RWPE1 (cell line): ENCODE measurements around the gene KLRK1.
"Not testable (repeated sequence)": the region's sequence is repeated elsewhere in the genome, so short reads cannot be mapped to it uniquely, and the experiment has no call there.

Experiments used
- CTCF ChIA-PET: fragments of 350-600 bp; sonication (Branson Sonifier 250); formaldehyde crosslinking; extraction: SDS; loops from one replicate; lab custom pipeline; 2021; lab: Yijun Ruan, JAX
- POLR2A ChIA-PET: fragments of 400-600 bp; formaldehyde crosslinking; extraction: SDS; loops from one replicate; lab custom pipeline; 2020; ENCODE audit warnings: antibody characterized with exemption; ENCODE audit not compliant: low non-redundant PET; lab: Yijun Ruan, JAX
- DNase-seq: peaks from one replicate; pipeline ENCODE4 v3.0.0; 2012; ENCODE audit warnings: low spot score
- H3K27ac ChIP-seq: fragments of 450-650 bp; 2 replicates; pipeline ENCODE4 v1.5.1; 2017
- TF ChIP-seq, protein P1 (sequence below): fragments of 450-650 bp; conservative IDR thresholded peaks from 2 replicates; pipeline ENCODE4 v1.5.1; 2017; ENCODE audit warnings: low read depth, mild to moderate bottlenecking

KLRK1 gene

DNA sequence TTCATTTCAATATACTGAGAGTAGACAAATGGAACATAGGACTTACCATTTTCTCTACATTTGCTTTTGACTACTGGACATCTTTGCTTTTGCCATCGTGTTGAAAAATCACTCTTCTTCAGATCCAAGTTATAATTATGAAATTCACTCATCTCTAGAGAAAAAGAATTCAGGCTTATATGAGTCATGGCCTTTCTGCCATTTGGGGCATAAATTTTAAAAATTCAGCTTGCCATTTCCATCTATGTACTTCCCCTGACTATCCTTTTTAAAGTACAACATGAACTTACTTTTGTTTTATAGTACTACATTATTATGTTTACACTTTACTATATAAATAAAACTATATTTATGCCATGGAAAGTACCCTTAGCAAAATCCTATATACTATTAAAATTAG, 3.0 kb downstream of the KLRK1 start:
- CTCF ChIA-PET = interaction anchor here (0.5 kb wide), 1 partner anchor 9 kb away, joined by 4 read pairs; no protein-coding TSS in a partner anchor
- POLR2A ChIA-PET = no interaction called here

GRCh38 chr12:10385166-10385613, 4.7 kb downstream of the KLRK1 start:
- TF ChIP-seq, protein P1, sequence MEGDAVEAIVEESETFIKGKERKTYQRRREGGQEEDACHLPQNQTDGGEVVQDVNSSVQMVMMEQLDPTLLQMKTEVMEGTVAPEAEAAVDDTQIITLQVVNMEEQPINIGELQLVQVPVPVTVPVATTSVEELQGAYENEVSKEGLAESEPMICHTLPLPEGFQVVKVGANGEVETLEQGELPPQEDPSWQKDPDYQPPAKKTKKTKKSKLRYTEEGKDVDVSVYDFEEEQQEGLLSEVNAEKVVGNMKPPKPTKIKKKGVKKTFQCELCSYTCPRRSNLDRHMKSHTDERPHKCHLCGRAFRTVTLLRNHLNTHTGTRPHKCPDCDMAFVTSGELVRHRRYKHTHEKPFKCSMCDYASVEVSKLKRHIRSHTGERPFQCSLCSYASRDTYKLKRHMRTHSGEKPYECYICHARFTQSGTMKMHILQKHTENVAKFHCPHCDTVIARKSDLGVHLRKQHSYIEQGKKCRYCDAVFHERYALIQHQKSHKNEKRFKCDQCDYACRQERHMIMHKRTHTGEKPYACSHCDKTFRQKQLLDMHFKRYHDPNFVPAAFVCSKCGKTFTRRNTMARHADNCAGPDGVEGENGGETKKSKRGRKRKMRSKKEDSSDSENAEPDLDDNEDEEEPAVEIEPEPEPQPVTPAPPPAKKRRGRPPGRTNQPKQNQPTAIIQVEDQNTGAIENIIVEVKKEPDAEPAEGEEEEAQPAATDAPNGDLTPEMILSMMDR = no peak
- H3K27ac ChIP-seq = no peak overlapping the region
- ChIA-PET CTCF (no interaction called here), POLR2A (no interaction called here)
- no peak for DNase-seq

More for the DNA sequence above, 3.0 kb downstream of the KLRK1 start:
- DNase-seq = no peak
- no peak overlapping the region for H3K27ac ChIP-seq
- TF ChIP-seq, protein P1 = no peak

DNA sequence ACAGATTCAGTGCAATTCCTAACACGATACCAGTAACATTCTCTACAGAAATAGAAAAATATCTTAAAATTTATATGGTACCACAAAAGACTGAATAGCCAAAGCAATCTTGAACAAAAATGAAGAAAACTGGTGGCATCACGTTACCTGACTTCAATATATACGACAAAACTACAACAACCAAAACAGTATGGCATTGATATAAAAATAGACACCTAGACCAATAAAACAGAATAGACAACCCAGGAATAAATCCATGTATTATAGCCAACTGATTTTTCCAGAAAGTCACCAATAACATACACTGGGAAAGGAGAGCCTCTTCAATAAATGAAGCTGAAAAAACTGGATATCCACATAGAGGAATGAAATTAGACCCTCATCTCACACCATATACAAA, 5.7 kb downstream of the KLRK1 start:
- no peak overlapping the region for H3K27ac ChIP-seq
- TF ChIP-seq, protein P1 = no peak
- CTCF ChIA-PET = no interaction called here
- POLR2A ChIA-PET = no interaction called here
- no peak for DNase-seq

GRCh38 chr12:10381928-10382628, 7.8 kb downstream of the KLRK1 start:
- no peak for DNase-seq
- H3K27ac ChIP-seq = no peak overlapping the region
- CTCF ChIA-PET = interaction anchor here (0.6 kb wide), 1 partner anchor 164 kb away, joined by 3 read pairs; no protein-coding TSS in a partner anchor
- POLR2A ChIA-PET = no interaction called here
- TF ChIP-seq, protein P1 = no peak

GRCh38 chr12:10378737-10379136, 11.1 kb downstream of the KLRK1 start:
- CTCF ChIA-PET, H3K27ac ChIP-seq, DNase-seq, POLR2A ChIA-PET: not testable (repeated sequence)

GRCh38 chr12:10374624-10375018, 15.2 kb downstream of the KLRK1 start:
- CTCF ChIA-PET = no interaction called here
- POLR2A ChIA-PET = no interaction called here
- TF ChIP-seq, protein P1 = no peak
- DNase-seq = no peak
- peak overlapping the region; percentile 20 for H3K27ac ChIP-seq

GRCh38 chr12:10372559-10372958, 17.3 kb downstream of the KLRK1 start:
- H3K27ac ChIP-seq = peak overlapping the region; percentile 46; the same call in 1 of the 2 replicates
- ChIA-PET CTCF (no interaction called here), POLR2A (no interaction called here)
- TF ChIP-seq, protein P1 = no peak
- DNase-seq = no peak

GRCh38 chr12:10371893-10372535, 17.8 kb downstream of the KLRK1 start:
- CTCF ChIA-PET, POLR2A ChIA-PET, DNase-seq: not testable (repeated sequence)
- peak overlapping the region; percentile 46; the same call in 1 of the 2 replicates for H3K27ac ChIP-seq
